IMR-90 (cell line): Measurements from ENCODE around the gene MRPL4. TPM values are rescaled to one million over a fixed set of nuclear protein-coding genes. Genes with fewer than 3 reads are reported as not detected.

ENCODE experiments used
- ATAC-seq: fragments of 200-7000 bp; cut with Tn5 transposase; 2 replicates; pipeline ENCODE4 v1.9.1; 2020; ENCODE audit warnings: low read depth, mild to moderate bottlenecking, moderate library complexity
- BruUV-seq: library from RNA; stranded (reverse); fragments of 400-500 nt; replicated peaks from 2 replicates; lab custom pipeline; 2021; lab: Mats Ljungman, UMichigan
- CTCF ChIA-PET: fragments of 300-600 bp; formaldehyde crosslinking; extraction: SDS; loops from one replicate; lab custom pipeline; 2021; ENCODE audit warnings: antibody characterized with exemption; lab: Yijun Ruan, JAX
- POLR2A ChIA-PET: fragments of 300-600 bp; sonication (Branson Sonifier 250); formaldehyde crosslinking; loops from one replicate; lab custom pipeline; 2022; ENCODE audit warnings: antibody characterized with exemption; ENCODE audit not compliant: unreplicated experiment; lab: Charles Lee
- DNase-seq: peaks from one replicate; pipeline ENCODE4 v3.0.0; 2013
- H2AFZ ChIP-seq: replicated peaks from 2 replicates; pipeline ENCODE3; 2013; ENCODE audit warnings: low read length, mild to moderate bottlenecking; ENCODE audit not compliant: poor library complexity
- H2AK5ac ChIP-seq: 2 replicates; pipeline ENCODE4 v1.6.1; 2013; ENCODE audit warnings: low read depth, low read length, inconsistent platforms
- H2AK9ac ChIP-seq: replicated peaks from 2 replicates; pipeline ENCODE3; 2013; ENCODE audit warnings: mild to moderate bottlenecking, low read depth, low read length, moderate library complexity; ENCODE audit not compliant: poor library complexity
- H2BK120ac ChIP-seq: 2 replicates; pipeline ENCODE4 v1.6.1; 2013; ENCODE audit warnings: low read depth, low read length, inconsistent platforms
- H2BK15ac ChIP-seq: 3 replicates; pipeline ENCODE4 v1.6.1; 2013; ENCODE audit warnings: low read depth, low read length, inconsistent platforms
- H2BK20ac ChIP-seq: 2 replicates; pipeline ENCODE4 v1.6.1; 2013; ENCODE audit warnings: low read depth, mild to moderate bottlenecking, inconsistent platforms, low read length, moderate library complexity
- H2BK5ac ChIP-seq: 2 replicates; pipeline ENCODE4 v1.6.1; 2013; ENCODE audit warnings: mild to moderate bottlenecking, low read depth, low read length, inconsistent platforms; ENCODE audit not compliant: poor library complexity, severe bottlenecking
- H3K14ac ChIP-seq: replicated peaks from 2 replicates; pipeline ENCODE4 v1.6.1; 2013; ENCODE audit warnings: low read depth, low read length, inconsistent platforms
- H3K18ac ChIP-seq: 2 replicates; pipeline ENCODE4 v1.6.1; 2013; ENCODE audit warnings: low read depth, low read length, control low read depth
- H3K23ac ChIP-seq: 2 replicates; pipeline ENCODE4 v1.6.1; 2013; ENCODE audit warnings: low read depth, low read length, inconsistent platforms
- H3K27ac ChIP-seq: 2 replicates; pipeline ENCODE4 v1.5.1; 2013; ENCODE audit warnings: mild to moderate bottlenecking, control low read depth, low read length; ENCODE audit not compliant: insufficient read depth
- H3K27me3 ChIP-seq: 2 replicates; pipeline ENCODE4 v1.6.1; 2013; ENCODE audit warnings: low read length; ENCODE audit not compliant: control insufficient read depth, insufficient read depth
- H3K36me3 ChIP-seq: 2 replicates; pipeline ENCODE4 v1.6.1; 2013; ENCODE audit warnings: low read length, mixed read lengths; ENCODE audit not compliant: control insufficient read depth, insufficient read depth
- H3K4ac ChIP-seq: 2 replicates; pipeline ENCODE4 v1.6.1; 2013; ENCODE audit warnings: low read depth, low read length, inconsistent platforms
- H3K4me1 ChIP-seq: 2 replicates; pipeline ENCODE4 v1.6.1; 2013; ENCODE audit warnings: low read length, mixed read lengths; ENCODE audit not compliant: control insufficient read depth, insufficient read depth
- H3K4me2 ChIP-seq: 2 replicates; pipeline ENCODE4 v1.6.1; 2013; ENCODE audit warnings: low read depth, mild to moderate bottlenecking, control low read depth, low read length, moderate library complexity
- H3K4me3 ChIP-seq: 2 replicates; pipeline ENCODE4 v1.5.1; 2013; ENCODE audit warnings: low read depth, mild to moderate bottlenecking, control low read depth, low read length, moderate library complexity; ENCODE audit not compliant: insufficient read depth
- H3K56ac ChIP-seq: 2 replicates; pipeline ENCODE4 v1.6.1; 2013; ENCODE audit warnings: low read length, inconsistent platforms; ENCODE audit not compliant: insufficient read depth; ENCODE audit errors: extremely low read depth
- H3K79me1 ChIP-seq, 2 experiments: 2 replicates each; pipeline ENCODE4 v1.6.1; 2013; ENCODE audit warnings: low read length in 2 of 2, inconsistent platforms in 1 of 2, low read depth in 1 of 2
- H3K9ac ChIP-seq: 2 replicates; pipeline ENCODE4 v1.6.1; 2013; ENCODE audit warnings: low read depth, low read length, control low read depth
- H3K9me1 ChIP-seq: 2 replicates; pipeline ENCODE4 v1.6.1; 2013; ENCODE audit warnings: low read length, inconsistent platforms; ENCODE audit not compliant: insufficient read depth
- H3K9me3 ChIP-seq: 2 replicates; pipeline ENCODE4 v1.6.1; 2013; ENCODE audit warnings: low read length; ENCODE audit not compliant: control insufficient read depth, insufficient read depth
- H4K20me1 ChIP-seq: 2 replicates; pipeline ENCODE4 v1.6.1; 2013; ENCODE audit warnings: low read length, inconsistent platforms; ENCODE audit not compliant: insufficient read depth
- H4K5ac ChIP-seq: 2 replicates; pipeline ENCODE4 v1.6.1; 2013; ENCODE audit warnings: mild to moderate bottlenecking, low read depth, low read length, control low read depth
- H4K8ac ChIP-seq, 2 experiments: 2 replicates each; pipeline ENCODE4 v1.6.1; 2013; ENCODE audit warnings: low read depth in 2 of 2, low read length in 2 of 2, control low read depth in 1 of 2, inconsistent platforms in 1 of 2
- H4K91ac ChIP-seq: 2 replicates; pipeline ENCODE4 v1.6.1; 2013; ENCODE audit warnings: low read depth, low read length, inconsistent platforms; ENCODE audit not compliant: insufficient read depth
- MAZ ChIP-seq: IDR thresholded peaks from 2 replicates; pipeline ENCODE4 v1.6.1; 2012; ENCODE audit warnings: low read depth, mild to moderate bottlenecking, low read length, improper control_type of control experiment, moderate library complexity, borderline replicate concordance
- RFX5 ChIP-seq: IDR thresholded peaks from 2 replicates; pipeline ENCODE4 v1.8.0; 2012; ENCODE audit warnings: low read depth, mild to moderate bottlenecking, low read length, moderate library complexity
- WGBS, 2 experiments: methylation state at CpG; one replicate each; pipeline versions ENCODE4 v1.1.5 to v1.1.7; 2013; ENCODE audit warnings: missing lambda C conversion rate in 2 of 2; ENCODE audit not compliant: insufficient read length in 1 of 2; ENCODE audit errors: extremely low coverage in 2 of 2; 5-methylcytosine and 5-hydroxymethylcytosine counted together
- dilution Hi-C: fragments of 300-500 bp; cut with HindIII; formaldehyde crosslinking; loops from one replicate; pipeline ENCODE4 v1.14.3; 2018; ENCODE audit warnings: low sequenced_read_pairs; ENCODE audit not compliant: unreplicated experiment
- in situ Hi-C: fragments of 300-500 bp; cut with MboI; formaldehyde crosslinking; loops from 3 replicates; pipeline ENCODE4 v1.14.3; 2019; ENCODE audit warnings: low sequenced_read_pairs, inconsistent platforms, mixed read lengths
- intact Hi-C: fragments of 100-400 bp; cut with micrococcal nuclease; formaldehyde crosslinking; loops from 2 replicates; pipeline ENCODE4 v1.10.0; 2022
- polyA plus RNA-seq, 3 experiments: library from polyadenylated mRNA; depleted of rRNA; stranded (reverse); fragments of >200 nt; gene quantifications; 2 replicates each; pipeline ENCODE4 v1.2.3, GENCODE V29; 2012; ENCODE audit warnings: low replicate concordance in 1 of 3
- total RNA-seq: library from RNA; depleted of rRNA; stranded (reverse); fragments of >200 nt; gene quantifications from 2 replicates; pipeline ENCODE4 v1.2.3, GENCODE V29; 2012

Gene MRPL4
- total and polyA plus RNA-seq, 2 of the 4 experiments (the other 2 are of a cell fraction), result 32.8 to 108 TPM

- in situ Hi-C loops, result no loop called here
- CTCF ChIA-PET, result no interaction called here
- 100% methylated on average over 1 of the region's 5 CpGs; no CpG with 5 or more reads in 1 of the 2 experiments for WGBS, 2 experiments
Observed at GRCh38 chr19:10306327-10306726, 54.3 kb downstream of the MRPL4 start.

More at GRCh38 chr19:10306327-10306726, 54.3 kb downstream of the MRPL4 start:
- H4K5ac ChIP-seq, result no peak overlapping the region
- H3K23ac ChIP-seq, result no peak overlapping the region
- peaks cover 10% of the 10 kb centered on the region for H3K36me3 ChIP-seq
- no peaks in the 10 kb centered on the region for H3K27me3 ChIP-seq
- H2BK20ac ChIP-seq, result peak overlapping the region; percentile 35; the same call in 1 of the 2 replicates
- no peak overlapping the region for H3K18ac ChIP-seq
- DNase-seq (no peak), ATAC-seq (no peak)
- H3K4me1 ChIP-seq, result peaks cover 9% of the 10 kb centered on the region
- H3K4me2 ChIP-seq, result no peak overlapping the region
- H2AK9ac ChIP-seq, result no peak overlapping the region
- no peak overlapping the region for H3K56ac ChIP-seq
- no peak overlapping the region for H3K27ac ChIP-seq
- no peak overlapping the region for H2AFZ ChIP-seq
- TF ChIP-seq RFX5, result no peak
- no peak for TF ChIP-seq MAZ
- H3K9me3 ChIP-seq, result no peaks in the 10 kb centered on the region
- H2BK15ac ChIP-seq, result no peak overlapping the region
- H3K14ac ChIP-seq, result no peak overlapping the region
- no peak overlapping the region; a peak in 1 of 4 replicates for H4K8ac ChIP-seq
- H2BK5ac ChIP-seq, result no peak overlapping the region
- peak overlapping the region; percentile 32; the same call in 1 of the 2 replicates for H2BK120ac ChIP-seq
- 0 out of 4 replicates have a peak, but pooled peaks cover 0 to 4% of the 10 kb centered on the region in 2 experiments for H3K79me1 ChIP-seq
- no peak overlapping the region for H2AK5ac ChIP-seq
- dilution Hi-C loops, result no loop called here
- POLR2A ChIA-PET, result interaction anchor here (0.5 kb wide), 1 partner anchor 230 kb away, joined by 4 read pairs; no protein-coding TSS in a partner anchor
- no peak overlapping the region for H3K4me3 ChIP-seq
- no peak overlapping the region for H3K4ac ChIP-seq
- peaks cover 10% of the 10 kb centered on the region; the same call in 1 of the 2 replicates for H3K9me1 ChIP-seq
- intact Hi-C loops, result no loop called here
- no peaks in the 10 kb centered on the region for H4K20me1 ChIP-seq
- H3K9ac ChIP-seq, result no peak overlapping the region
- BruUV-seq, result no TSS peak
- no peak overlapping the region for H4K91ac ChIP-seq
